RWPE1 (cell line): ENCODE results near the gene FNDC3B.
A peak's percentile ranks its signal among the peaks of the same experiment; 100 is the strongest.

ENCODE experiments used
- CTCF ChIA-PET: fragments of 350-600 bp; sonication (Branson Sonifier 250); formaldehyde crosslinking; extraction: SDS; loops from one replicate; lab custom pipeline; 2021; lab: Yijun Ruan, JAX
- POLR2A ChIA-PET: fragments of 400-600 bp; formaldehyde crosslinking; extraction: SDS; loops from one replicate; lab custom pipeline; 2020; ENCODE audit warnings: antibody characterized with exemption; ENCODE audit not compliant: low non-redundant PET; lab: Yijun Ruan, JAX
- DNase-seq: peaks from one replicate; pipeline ENCODE4 v3.0.0; 2012; ENCODE audit warnings: low spot score
- H3K27ac ChIP-seq: fragments of 450-650 bp; 2 replicates; pipeline ENCODE4 v1.5.1; 2017
- TF ChIP-seq, protein P1 (sequence below): fragments of 450-650 bp; conservative IDR thresholded peaks from 2 replicates; pipeline ENCODE4 v1.5.1; 2017; ENCODE audit warnings: low read depth, mild to moderate bottlenecking

FNDC3B gene

DNA sequence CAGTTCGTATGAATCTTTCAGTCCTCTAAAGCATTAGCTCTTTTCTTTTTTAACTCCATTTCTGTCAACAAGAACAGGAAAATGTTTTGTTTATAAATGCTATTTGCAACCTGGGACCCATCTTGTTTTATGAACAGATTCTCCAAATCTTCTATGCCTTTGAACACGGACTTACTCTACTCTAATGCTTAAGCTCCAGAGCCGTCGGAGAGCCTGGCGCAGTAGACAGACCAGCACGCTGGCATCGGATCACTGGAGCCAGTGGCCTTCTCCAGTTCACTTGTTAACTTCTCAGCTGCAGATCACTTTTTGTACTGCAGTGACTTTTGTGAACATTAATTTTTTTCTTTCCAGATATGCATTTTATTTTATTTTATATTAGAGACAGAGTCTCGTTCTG, 286.1 kb downstream of the FNDC3B start:
- ChIA-PET POLR2A (no interaction called here), CTCF (interaction anchor here (0.7 kb wide), 1 partner anchor 12 kb away, joined by 4 read pairs; no protein-coding TSS in a partner anchor)
- TF ChIP-seq, protein P1, sequence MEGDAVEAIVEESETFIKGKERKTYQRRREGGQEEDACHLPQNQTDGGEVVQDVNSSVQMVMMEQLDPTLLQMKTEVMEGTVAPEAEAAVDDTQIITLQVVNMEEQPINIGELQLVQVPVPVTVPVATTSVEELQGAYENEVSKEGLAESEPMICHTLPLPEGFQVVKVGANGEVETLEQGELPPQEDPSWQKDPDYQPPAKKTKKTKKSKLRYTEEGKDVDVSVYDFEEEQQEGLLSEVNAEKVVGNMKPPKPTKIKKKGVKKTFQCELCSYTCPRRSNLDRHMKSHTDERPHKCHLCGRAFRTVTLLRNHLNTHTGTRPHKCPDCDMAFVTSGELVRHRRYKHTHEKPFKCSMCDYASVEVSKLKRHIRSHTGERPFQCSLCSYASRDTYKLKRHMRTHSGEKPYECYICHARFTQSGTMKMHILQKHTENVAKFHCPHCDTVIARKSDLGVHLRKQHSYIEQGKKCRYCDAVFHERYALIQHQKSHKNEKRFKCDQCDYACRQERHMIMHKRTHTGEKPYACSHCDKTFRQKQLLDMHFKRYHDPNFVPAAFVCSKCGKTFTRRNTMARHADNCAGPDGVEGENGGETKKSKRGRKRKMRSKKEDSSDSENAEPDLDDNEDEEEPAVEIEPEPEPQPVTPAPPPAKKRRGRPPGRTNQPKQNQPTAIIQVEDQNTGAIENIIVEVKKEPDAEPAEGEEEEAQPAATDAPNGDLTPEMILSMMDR = no peak
- peak overlapping the region; percentile 15; the same call in 1 of the 2 replicates for H3K27ac ChIP-seq
- DNase-seq = no peak

DNA sequence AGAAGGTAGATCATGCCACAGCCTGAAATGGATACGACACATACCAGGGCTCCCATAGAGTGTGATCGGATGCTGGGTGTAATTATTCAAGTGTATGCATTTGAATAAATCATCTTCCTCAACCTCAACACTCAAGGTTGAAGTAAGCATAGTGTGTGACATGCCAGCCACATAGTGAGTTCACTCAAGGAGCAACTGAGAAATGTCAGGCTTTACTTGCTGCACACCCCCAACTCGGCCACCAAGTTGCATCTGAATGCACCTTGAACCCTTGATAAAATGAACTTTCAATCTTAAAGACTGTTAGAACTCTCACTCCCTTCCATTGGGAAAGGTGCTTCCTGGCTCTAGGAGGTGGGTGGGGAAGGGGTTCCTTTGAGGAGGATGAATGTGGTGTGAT, 287.6 kb downstream of the FNDC3B start:
- TF ChIP-seq, protein P1 = no peak
- ChIA-PET CTCF (no interaction called here), POLR2A (no interaction called here)
- DNase-seq = no peak
- H3K27ac ChIP-seq = peak overlapping the region; percentile 24; the same call in 1 of the 2 replicates

DNA sequence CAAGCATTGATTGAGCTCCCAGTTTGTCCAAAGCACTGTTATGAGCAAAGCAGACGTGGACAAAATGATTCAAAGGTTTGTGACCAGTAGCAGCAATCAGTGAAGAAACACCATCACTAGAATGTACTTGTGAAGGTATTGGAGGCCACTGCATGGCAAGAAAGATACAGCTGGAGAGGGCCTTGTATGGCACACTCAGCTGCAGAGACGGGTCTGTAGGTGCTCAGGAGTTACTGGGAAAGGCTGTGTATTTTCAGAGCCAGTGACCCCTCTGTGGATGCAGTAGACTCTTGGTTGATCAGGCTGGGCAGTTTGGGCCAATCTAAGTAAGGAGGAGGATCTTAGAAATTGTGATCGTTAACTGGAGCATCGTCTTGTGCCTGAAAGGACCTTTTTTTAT, 288.9 kb downstream of the FNDC3B start:
- H3K27ac ChIP-seq = no peak overlapping the region
- DNase-seq = no peak
- ChIA-PET POLR2A (no interaction called here), CTCF (interaction anchor here (0.5 kb wide), 1 partner anchor 20 kb away, joined by 3 read pairs; no protein-coding TSS in a partner anchor)
- TF ChIP-seq, protein P1 = no peak

DNA sequence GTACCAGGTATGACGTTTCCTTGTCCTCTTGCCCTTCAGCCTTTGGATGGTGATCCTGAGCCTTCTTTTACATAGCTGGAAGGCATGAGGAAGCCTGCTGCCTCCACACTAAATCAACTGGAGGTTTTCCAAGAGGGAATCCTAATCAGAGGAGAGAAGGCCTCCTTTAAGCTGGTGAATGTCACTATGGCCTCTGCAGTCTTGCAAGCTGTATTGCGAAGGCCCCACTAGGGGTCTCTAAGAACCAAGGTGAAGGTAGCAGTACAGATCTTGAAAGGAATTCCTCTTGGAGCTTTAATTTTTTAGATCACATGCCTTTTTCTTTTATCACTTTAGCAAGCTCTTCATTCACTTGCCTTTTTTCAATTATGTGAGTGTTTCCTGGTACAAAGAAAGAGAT, 289.7 kb downstream of the FNDC3B start:
- no peak overlapping the region for H3K27ac ChIP-seq
- TF ChIP-seq, protein P1 = no peak
- POLR2A ChIA-PET = no interaction called here
- CTCF ChIA-PET = no interaction called here
- no peak for DNase-seq

DNA sequence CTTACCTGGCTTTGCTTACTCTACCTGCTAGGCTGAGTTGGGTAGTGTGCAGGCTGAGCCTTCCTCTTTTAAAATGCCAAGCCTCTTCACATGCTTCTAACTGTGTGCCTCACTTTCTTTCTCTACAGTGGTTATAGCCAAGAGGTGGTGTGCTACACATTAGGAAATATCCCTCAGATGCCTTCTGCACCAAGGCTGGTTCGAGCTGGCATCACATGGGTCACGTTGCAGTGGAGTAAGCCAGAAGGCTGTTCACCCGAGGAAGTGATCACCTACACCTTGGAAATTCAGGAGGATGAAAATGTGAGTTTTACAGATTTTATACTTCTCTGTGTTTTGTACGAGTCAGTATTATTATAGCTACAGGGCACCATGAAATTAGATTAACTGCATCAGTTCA, 291.0 kb downstream of the FNDC3B start:
- ChIA-PET CTCF (interaction anchor here (0.5 kb wide), 1 partner anchor 11 kb away, joined by 3 read pairs; no protein-coding TSS in a partner anchor), POLR2A (no interaction called here)
- DNase-seq = no peak
- TF ChIP-seq, protein P1 = no peak
- no peak overlapping the region for H3K27ac ChIP-seq

DNA sequence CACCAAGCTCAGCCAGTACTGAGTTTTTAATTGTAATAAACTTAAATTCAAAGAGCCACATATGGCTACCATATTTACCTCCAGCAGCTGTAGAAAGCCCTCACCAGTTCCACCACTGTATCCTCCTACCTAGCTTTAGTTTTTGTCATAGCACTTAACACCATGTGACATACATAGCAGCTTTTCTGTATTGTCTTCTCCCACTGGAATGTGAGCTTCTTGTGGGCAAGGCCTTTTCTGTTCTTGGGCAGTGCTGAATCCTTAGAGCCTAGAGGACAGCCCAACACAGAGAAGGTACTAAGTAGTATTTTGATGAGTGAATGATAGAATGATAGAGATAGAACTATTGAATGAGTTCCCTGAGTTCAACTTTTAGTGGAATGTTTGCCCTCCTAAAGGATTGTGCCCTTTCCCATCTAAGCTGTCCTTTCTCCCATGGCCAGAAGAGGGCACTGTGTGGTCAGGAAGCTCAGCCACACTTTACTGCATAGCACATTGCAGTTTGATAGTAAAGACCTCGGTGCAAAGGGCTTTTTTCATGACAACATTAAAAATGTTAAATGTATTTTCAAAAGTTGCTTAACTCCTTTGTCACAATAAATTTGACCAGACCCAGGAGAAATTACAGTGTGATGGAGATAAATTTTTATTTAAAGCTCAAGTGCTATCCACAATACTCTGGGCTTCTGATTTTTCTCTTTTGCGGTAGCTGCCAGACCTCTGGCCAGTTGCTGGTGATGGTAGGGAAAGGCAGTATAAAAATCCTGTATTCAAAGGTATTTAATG, 293.1 kb downstream of the FNDC3B start:
- DNase-seq = peak; percentile 53
- CTCF ChIA-PET = interaction anchor here (0.5 to 1.7 kb wide), 19 partner anchors 8 to 402 kb away, joined by 3 to 7 read pairs (median 3); no protein-coding TSS in a partner anchor
- peak overlapping the region; percentile 58 for H3K27ac ChIP-seq
- POLR2A ChIA-PET = no interaction called here
- TF ChIP-seq, protein P1 = peak; percentile 90
